DOHH2 (cell line): ENCODE results near the gene SPOP.

ENCODE experiments used
- CTCF ChIP-seq: fragments of 200-600 bp; sonication (generic); IDR thresholded peaks from one replicate; pipeline ENCODE4 v1.5.1; 2014; ENCODE audit warnings: antibody characterized with exemption, mild to moderate bottlenecking, low read depth, low read length; ENCODE audit not compliant: poor library complexity, severe bottlenecking
- EZH2phosphoT487 ChIP-seq: fragments of 200-600 bp; sonication (generic); IDR thresholded peaks from 2 replicates; pipeline ENCODE4 v1.6.1; 2017; ENCODE audit warnings: borderline replicate concordance, mild to moderate bottlenecking, antibody characterized with exemption, low read length, moderate library complexity, mixed read lengths

DNA sequence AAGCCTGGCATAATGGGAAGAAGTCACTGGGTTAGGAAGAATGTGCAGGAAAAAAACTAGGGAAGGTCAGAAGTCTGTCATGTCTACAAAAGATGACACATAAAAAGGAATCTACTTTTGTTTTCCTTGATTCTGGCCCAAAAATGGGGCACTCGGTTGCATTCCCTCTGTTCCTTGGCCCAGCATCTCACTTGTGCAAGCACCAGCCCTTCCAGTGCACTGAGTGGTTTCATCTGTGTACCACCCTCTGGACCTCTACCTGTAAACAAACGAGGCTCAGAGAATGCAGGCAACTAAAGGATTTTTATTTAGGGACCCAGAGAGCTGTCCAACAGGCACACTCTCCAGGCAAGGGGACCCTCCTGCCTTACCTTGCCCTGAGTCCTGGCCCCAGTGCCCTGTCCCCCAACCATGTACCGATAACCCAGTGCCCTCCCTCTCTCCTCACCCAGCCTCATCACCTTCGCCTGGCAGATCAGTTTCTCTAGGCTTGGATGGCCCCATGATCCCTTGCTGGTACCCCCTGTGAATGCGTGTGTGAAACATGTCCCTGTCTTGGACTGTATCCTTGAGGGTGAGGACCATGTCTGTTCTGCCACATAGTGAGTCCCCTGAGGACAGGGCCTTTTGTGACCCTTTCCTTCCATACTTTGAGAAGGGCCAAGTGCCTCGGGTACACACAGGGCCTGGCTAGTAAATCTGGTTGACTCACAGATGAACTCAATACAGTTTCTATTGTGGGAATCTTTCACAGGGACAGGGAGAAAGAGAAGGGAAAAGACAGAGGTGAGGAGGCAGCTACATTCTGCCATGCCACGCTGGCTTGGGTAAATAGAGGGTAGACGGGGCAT lies 88.9 kb downstream of the SPOP start:
- TF ChIP-seq CTCF, result no peak
- no peak for TF ChIP-seq EZH2phosphoT487
